Activated CD4-positive, alpha-beta memory T cell treated with anti-CD3 and anti-CD28 coated beads for 36 hours (primary cell): ENCODE measurements around the gene ST6GALNAC4. TPM values are rescaled to one million over a fixed set of nuclear protein-coding genes. Genes with fewer than 3 reads are reported as not detected.

ENCODE experiments used
- microRNA-seq: library from miRNA; unstranded; fragments of <30 nt; microRNA quantifications from one replicate; pipeline ENCODE4 v1.2.0, GENCODE V29; 2022; ENCODE audit warnings: borderline number of aligned reads, borderline microRNAs expressed, borderline replicate concordance
- total RNA-seq, 2 experiments: library from RNA; stranded (reverse); gene quantifications; one replicate each; pipeline ENCODE4 v1.2.3, GENCODE V29; 2021

The ST6GALNAC4 gene
- total RNA-seq, 2 experiments from 2014 or later = 21.2 to 23.5 TPM

Small RNAs within 50 kb of the gene (microRNA-seq; reads per million reads assigned to microRNA genes)
- gene MIR4672 = not detected

Other genes with a start within 250 kb of the ST6GALNAC4 start
- under 1 TPM in 1 of 2 experiments, not detected in 1; 0.10 TPM for gene CFAP157, start 210.1 kb downstream of the ST6GALNAC4 start, total RNA-seq
- 10 to 100 TPM; 20.9 to 22.7 TPM for gene PTRH1, start 201.4 kb downstream of the ST6GALNAC4 start, total RNA-seq
- under 1 TPM; 0.61 to 0.69 TPM for gene TTC16, start 201.0 kb downstream of the ST6GALNAC4 start, total RNA-seq
- gene TOR2A, start 181.7 kb downstream of the ST6GALNAC4 start, total RNA-seq = 10 to 100 TPM; 12.7 to 16.2 TPM
- gene SH2D3C, start 138.4 kb downstream of the ST6GALNAC4 start, total RNA-seq = 10 to 100 TPM; 34.5 to 35.3 TPM
- gene CDK9, start 131.0 kb downstream of the ST6GALNAC4 start, total RNA-seq = 10 to 100 TPM; 99.4 to 99.6 TPM
- gene FPGS, start 114.2 kb downstream of the ST6GALNAC4 start, total RNA-seq = 10 to 100 TPM; 80.0 to 83.9 TPM
- 10 to 100 TPM; 12.0 to 12.2 TPM for gene ENG, start 62.4 kb downstream of the ST6GALNAC4 start, total RNA-seq
- 10 to 100 TPM; 27.7 to 28.5 TPM for gene AK1, start 39.4 kb downstream of the ST6GALNAC4 start, total RNA-seq
- gene ST6GALNAC6, start 17.4 kb downstream of the ST6GALNAC4 start, total RNA-seq = 10 to 100 TPM; 50.1 to 53.8 TPM
- 1 to 10 TPM in 1 of 2 experiments, under 1 TPM in 1; 0.94 to 2.9 TPM for gene PIP5KL1, start 13.7 kb upstream of the ST6GALNAC4 start, total RNA-seq
- 10 to 100 TPM; 41.5 to 42.0 TPM for gene DPM2, start 20.8 kb upstream of the ST6GALNAC4 start, total RNA-seq
- gene EEIG1, start 63.9 kb upstream of the ST6GALNAC4 start, total RNA-seq = 10 to 100 TPM; 50.7 to 58.0 TPM
- 10 to 100 TPM; 10.2 to 14.5 TPM for gene NAIF1, start 150.3 kb upstream of the ST6GALNAC4 start, total RNA-seq
- 10 to 100 TPM; 17.1 to 17.3 TPM for gene SLC25A25, start 151.2 kb upstream of the ST6GALNAC4 start, total RNA-seq
- gene PTGES2, start 210.7 kb upstream of the ST6GALNAC4 start, total RNA-seq = 10 to 100 TPM; 43.4 to 43.6 TPM
- not detected for gene LCN2, start 232.4 kb upstream of the ST6GALNAC4 start, total RNA-seq
- 10 to 100 TPM; 86.9 to 90.1 TPM for gene BBLN, start 243.2 kb upstream of the ST6GALNAC4 start, total RNA-seq